Posterior cingulate gyrus (tissue), 11 donors: ENCODE results near the gene PAOX.

Experiments used
- DNase-seq, 10 donors: peaks; one replicate each; pipeline versions ENCODE4 v3.0.0 to v3.0.0-alpha.2; 2020 to 2021; ENCODE audit warnings: mixed read lengths in 3 of 10
- intact Hi-C: fragments of 100-400 bp; cut with DNase I; formaldehyde crosslinking; loops from one replicate; pipeline ENCODE4 v1.15.1; 2023

The PAOX gene

DNA sequence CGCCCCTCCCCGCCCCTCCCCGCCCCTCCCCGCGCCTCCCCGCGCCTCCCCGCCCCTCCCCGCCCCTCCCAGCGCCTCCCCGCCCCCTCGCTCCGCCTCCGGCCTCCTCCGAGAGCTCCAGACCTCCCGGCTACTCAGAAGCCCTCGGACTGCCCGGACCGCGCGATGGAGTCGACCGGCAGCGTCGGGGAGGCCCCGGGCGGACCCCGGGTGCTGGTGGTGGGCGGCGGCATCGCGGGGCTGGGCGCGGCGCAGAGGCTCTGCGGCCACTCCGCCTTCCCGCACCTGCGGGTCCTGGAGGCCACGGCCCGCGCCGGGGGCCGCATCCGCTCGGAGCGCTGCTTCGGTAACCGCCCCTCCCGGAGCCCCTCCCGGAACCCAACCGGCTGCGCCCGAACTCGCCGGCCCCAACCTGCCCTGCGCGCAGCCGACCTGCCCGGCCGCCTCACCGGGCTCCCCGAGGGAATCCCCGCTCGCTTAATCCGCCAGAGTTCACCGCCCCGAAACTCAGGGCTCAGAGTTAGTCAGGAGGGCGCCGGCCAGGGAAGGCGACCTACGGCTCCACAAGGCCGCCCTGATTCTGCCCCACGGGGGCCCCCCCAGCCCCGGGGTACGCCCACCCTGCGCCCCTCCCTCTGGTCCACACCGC, at the start of gene PAOX:
TSS of gene PAOX (plus strand) at position 111 of the 649 bp plus-strand sequence. CDS start at position 166, 55 bp downstream.
- DNase-seq, result peak in 9 of 10 donors; percentile 50 to 96 (median 67)
- intact Hi-C loops, result no loop called here

- DNase-seq, result peak; percentile 72 to 98 (median 90)
- intact Hi-C loops, result loop anchor here (5.0 kb wide), 1 partner anchor 43 kb away; the partner anchor contains the start of gene ECHS1
These were observed 49.4 kb upstream of the PAOX start for GRCh38 chr10:133329491-133330202.

DNA sequence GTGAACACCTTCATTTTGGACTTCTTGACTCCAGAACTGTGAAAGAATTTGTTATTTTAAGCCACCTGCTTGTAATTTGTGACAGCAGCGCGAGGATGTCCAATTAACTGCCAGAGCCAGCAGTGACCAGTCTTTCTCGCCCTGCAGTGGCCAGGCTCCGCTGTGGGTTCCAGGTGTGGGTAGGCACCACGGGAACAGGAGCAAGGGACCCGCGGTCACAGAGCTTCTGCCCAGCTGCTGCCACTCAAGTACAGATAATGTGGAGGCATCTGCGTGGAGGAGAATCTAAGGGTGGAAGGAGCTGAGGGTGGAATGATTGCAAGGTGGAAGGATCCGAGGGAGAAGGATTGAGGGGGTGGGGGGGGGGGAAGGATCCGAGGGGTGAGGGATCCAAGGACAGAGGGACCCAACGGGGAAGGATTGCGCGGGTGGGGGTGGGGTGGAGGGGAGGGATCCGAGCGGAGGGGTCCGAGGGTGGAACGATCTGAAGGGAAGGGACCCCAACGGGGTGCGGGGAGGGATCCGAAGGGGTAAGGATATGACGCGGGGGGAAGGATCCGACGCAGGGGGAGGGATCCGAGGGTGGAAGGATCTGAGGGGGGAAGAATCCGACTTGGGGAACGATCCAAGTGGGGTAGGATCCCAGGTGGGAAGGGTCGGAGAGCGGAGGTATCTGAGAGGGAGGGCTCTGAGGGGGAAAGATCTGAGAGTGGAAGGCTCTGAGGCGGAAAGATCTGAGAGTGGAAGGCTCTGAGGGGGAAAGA, 45.9 kb upstream of the PAOX start:
- intact Hi-C loops, result no loop called here
- peak in 2 of 10 donors; percentile 52 to 66 for DNase-seq

DNA sequence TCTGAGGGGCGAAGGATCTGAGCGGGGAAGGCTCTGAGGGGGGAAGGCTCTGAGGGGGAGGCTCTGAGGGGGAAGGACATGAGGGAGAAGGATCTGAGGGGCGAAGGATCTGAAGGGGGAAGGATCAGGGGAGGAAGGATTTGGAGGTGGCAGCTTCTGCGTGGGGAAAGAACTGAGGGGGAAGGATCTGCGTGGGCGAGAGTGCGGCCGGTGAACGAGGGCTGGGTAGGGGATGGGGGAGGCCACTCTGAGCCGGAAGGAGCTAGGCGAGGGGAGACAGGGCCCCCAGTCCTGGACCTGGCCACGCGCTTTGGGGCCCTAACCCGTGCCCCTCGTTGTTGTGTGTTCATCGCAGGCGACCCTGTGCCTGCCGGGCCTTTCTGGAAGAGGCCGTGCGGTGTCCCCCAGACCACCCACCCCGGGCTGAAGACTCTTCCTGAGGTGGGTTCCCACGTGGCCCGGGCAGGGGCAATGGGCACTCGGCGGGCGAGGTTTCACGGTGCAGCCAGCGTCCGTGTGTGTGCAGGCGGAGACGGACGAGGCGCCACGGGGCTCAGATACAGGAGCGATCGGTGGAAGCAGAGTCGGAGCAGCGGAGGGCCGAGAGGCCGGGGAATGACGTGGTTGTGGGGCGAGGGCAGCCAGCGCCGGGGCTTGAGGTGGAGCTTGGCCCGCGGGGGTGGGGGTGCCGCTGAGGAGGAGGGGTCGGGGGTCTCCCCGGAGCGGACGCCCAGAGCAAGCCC, 44.4 kb upstream of the PAOX start:
- DNase-seq, result peak in 3 of 10 donors; percentile 19 to 88 (median 80)
- intact Hi-C loops, result no loop called here

GRCh38 chr10:133335246-133336117, 43.6 kb upstream of the PAOX start:
- intact Hi-C loops, result no loop called here
- DNase-seq, result peak; percentile 35 to 96 (median 76)

DNA sequence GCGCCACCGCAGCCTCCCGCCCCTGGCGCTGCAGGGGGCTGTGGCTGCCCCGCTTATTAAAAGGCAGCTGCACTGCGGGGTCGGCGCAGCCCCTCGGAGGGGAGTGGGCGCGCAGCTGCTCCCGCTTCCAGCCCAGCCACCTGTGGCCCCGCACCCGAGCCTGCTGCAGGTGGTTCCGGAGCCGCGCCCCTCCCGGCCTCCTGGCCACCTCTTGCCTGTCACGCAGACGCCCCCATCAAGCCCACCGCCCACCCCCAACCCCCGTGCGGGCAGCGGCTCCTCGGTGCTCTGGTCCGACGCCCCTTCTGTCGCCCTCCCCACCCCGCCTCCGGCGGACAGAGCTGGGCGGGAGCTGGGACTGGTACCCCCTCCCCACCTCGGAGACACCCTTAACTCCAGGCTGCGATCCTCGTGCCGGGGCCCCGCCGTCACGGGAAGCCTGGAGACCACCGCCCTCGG, 42.9 kb upstream of the PAOX start:
- intact Hi-C loops, result no loop called here
- DNase-seq, result peak in 1 of 10 donors; percentile 71

GRCh38 chr10:133336577-133337369, 42.3 kb upstream of the PAOX start, which contains the start of gene CALY:
Gene CALY (minus strand): TSS chr10:133336896. CDS start chr10:133328989, 7,907 bp downstream.
- intact Hi-C loops, result no loop called here
- DNase-seq, result peak; percentile 59 to 99 (median 92)

DNA sequence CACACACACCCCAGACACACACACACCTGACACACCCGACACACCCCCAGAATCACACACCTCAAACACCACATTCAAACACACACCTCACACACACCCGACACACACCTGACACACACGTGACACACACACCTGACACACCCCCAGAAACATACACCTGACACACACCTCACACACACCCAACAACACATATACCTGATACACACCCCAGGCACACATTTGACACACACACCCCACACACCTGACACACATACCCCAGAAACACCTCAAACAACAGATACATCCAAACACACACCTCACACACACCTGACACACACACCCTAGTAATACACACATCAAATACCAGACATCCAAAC, 41.7 kb upstream of the PAOX start:
- intact Hi-C loops, result no loop called here
- no peak for DNase-seq

- intact Hi-C loops, result no loop called here
- peak in 1 of 10 donors; percentile 16 for DNase-seq
These were observed 40.7 kb upstream of the PAOX start for GRCh38 chr10:133338080-133339071.

DNA sequence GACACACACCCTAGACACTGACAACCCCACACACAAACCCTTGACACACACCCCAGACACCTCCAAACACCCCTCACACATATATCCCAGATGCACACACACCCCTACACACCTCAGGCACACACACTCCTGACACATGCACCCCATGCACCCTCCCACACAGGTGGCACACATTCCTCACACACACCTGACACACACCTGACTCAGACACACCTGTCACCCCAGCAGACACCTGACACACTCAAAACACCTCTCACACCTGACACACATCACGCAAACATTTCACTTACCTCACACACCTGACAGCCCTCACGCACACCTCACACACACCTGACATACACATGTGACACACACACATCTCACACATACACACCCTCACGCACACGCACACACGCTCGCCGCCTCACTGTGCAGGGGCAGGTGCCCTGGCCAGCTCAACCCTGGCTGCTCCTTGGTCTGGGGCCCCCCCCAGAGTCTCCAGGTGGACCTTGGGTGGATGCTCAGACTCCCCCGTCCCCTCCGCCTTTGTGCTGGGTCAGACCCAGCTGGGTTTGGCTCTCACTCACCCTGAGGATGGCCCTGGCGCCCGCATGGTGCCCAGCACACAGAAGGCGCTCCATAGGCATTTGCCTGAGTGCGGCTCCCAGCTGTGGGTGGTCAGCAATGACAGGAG, 39.2 kb upstream of the PAOX start:
- DNase-seq, result peak in 1 of 10 donors; percentile 22
- intact Hi-C loops, result no loop called here

DNA sequence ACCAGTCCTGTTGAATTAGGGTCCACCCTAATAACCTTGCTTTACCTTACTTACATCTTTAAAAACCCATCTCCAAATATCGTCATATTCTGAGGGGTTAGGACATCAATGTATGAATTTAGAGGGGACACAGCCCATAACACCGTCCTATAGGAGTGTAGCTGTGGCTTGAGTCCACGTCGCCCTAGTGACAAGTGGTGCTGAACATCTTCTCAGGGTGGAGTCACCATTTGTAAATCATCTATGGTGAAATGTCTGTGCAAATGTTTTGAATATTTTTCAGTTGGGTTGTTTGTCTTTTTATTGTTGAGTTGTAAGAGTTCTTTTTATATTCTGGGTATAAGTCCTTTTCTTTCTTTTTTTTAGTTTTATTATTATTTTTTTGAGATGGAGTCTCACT, 37.1 kb upstream of the PAOX start:
- DNase-seq, result no peak
- intact Hi-C loops, result no loop called here

- intact Hi-C loops, result no loop called here
- peak in 1 of 10 donors; percentile 27 for DNase-seq
These were observed 36.1 kb upstream of the PAOX start for GRCh38 chr10:133342942-133343341.

GRCh38 chr10:133343558-133343957, 35.5 kb upstream of the PAOX start:
- DNase-seq, result no peak
- intact Hi-C loops, result no loop called here

- intact Hi-C loops, result no loop called here
These were observed 34.8 kb upstream of the PAOX start for GRCh38 chr10:133344236-133344635.

GRCh38 chr10:133346413-133346812, 32.6 kb upstream of the PAOX start:
- DNase-seq, result peak in 1 of 10 donors; percentile 62
- intact Hi-C loops, result no loop called here

More at GRCh38 chr10:133344236-133344635, 34.8 kb upstream of the PAOX start:
- no peak for DNase-seq

DNA sequence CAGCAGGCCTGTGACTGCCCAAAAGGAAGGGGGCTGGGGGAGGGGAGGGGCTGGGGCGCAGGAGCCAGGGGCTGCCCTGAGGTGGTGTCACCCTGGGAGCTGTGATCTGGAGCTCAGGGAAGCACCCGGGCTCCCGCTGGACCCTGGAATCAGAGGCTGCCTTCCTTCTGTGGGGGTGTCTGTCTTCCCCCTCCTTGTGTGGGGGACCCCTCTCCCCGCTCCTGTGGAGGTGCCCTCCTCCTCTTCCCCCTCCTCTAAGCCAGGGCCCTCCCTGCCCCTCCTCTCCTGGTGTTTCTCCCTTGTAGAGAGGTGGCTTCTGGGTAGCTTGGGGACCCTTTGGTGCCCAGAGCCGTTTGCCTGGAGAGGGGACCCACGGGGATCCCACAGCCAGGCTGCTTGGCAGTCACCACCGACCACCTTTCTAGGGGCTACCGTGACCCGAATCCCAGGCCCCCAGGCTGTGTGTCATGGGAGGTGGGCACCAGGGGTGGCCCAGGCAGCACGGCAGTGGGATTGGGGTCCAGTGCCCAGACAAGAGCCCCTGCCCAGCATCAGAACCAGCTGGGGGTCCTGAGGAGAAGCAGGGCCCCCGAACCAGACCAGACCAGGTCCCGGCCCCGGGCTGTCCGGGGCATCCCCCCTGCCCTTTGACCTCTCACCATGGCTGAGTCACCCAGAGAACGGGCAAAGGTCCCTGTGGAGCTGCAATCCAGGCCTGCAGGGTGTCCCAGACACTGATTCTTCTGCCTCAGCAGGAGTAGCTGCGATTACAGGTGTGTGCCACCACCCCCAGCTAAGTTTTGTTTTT, 31.1 kb upstream of the PAOX start:
- intact Hi-C loops, result no loop called here
- DNase-seq, result peak in 1 of 10 donors; percentile 37
